HG02571 (cell line): Measurements from ENCODE around the gene THSD8.

Source experiments
- ATAC-seq: cut with Tn5 transposase; IDR thresholded peaks from one replicate; pipeline ENCODE4 v1.9.1; 2021; ENCODE audit warnings: mild to moderate bottlenecking, moderate library complexity; ENCODE audit not compliant: unreplicated experiment

The THSD8 gene

DNA sequence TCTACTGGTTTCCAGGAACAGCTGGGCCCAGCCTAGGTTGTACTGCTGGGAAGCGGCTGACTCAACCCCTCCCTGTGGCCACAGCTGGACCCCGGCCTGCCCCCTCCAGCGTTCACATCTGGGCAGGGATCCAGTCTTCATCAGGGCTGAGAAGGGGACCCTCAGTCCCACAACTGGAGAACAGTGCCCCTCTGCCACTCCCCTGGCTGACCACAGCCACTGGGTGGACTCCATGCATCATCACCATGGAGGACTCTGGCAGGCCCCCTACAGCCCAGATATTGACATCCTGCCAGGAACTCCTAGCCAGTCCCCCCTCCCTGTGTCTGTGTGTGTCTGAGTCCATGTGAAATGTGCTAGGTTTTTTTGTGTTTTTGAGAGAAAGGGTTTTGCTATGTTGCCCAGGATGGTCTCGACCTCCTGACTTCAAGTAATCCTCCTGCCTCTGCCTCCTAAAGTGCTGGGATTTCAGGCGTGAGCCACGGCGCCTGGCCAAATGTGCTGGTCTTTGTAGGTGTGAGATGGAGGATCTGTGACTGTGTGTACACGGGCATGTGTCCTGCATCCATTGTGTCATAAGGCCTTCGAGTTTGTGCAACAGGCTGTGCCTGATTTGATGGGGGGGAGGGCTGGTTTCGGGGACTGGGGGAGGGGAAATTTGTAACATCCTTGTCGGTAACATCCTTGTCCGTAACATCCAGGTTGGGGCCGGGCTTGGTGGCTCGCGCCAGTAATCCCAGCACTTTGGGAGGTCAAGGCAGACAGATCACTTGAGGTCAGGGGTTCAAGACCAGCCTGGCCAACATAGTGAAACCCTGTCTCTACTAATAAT lies 22.5 kb upstream of the THSD8 start:
- no peak for ATAC-seq

DNA sequence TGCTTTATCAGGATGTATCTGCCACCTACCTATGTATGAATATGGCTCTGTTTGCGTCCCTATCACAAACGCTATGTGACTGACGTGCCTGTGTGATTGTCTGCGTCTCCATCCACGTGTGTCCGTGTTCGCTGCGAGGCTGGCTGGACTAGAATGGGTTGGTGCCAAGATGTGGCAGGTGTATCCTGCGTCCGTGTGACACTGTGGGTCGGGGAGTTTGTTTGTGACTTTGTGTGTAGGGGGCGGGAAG lies 19.8 kb upstream of the THSD8 start:
- ATAC-seq, result no peak

DNA sequence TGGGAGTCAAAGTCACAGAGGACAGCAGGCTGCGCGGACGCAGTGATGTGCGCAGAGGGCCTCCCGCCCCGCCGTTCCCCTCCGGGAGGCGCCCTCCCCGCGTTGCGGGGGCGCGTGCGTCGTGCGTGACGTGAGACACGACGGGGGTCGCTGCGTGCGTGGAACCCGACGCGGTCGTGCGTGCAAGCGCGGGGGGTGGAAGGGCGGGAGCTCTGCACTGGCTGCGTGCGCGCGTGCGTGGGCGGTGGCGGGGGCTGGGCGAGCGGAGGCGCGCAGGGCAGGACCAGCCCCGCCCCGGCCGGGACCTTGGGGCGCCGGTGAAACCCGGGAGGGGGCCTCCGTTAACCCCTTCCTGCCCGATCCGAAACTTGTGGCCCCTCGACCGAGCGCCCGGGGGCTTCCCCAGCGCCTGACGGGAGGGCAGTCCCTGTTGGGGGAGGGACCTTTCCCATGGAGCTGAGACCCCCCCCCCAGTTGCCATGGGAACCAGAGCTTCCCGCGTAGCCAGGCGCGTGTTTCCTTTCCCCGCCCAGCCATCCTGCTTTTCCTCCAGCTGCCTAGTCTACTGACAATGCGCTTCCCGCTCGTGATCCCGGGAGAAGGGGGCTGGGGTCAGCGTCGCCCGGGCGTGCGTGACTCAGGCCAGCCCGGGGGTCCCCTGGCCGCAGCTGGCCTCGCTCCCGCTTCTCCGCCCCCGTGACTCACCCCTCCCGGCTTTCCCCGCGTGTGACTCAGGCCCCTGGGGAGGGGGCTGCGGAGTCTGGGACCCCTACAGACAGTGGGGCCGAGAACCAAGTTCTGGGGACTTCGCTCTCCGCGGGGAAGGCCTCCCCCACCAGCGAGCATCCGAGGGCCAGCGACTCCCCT lies 19.2 kb upstream of the THSD8 start:
- peak; percentile 33 for ATAC-seq

DNA sequence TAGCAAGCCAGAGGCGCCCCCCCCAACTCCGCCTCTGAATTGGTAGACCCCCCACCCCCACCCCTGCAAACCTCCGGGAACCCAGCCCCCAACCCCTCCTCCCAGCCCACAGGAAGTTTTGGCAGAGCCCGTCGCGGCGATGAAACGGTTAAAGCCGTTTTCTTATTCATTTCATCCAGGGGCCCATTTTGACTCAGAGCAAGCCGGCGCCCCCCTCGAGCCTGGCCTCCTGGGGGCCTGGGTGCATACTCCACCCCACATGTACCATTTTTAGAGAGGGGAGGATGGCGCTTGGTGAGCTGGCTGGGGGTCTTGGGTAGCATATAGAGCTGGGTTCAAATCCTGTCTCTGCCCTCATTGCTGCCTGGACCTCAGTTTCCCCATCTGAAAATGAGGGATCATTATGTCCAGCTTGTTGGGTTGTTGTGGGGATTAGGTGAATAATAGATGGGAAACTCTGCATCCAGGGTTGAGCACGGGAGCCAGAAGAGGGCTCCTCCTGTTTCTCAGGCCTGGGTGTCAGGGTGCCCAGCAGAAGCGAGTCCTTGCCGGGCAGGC lies 18.5 kb upstream of the THSD8 start:
- no peak for ATAC-seq

DNA sequence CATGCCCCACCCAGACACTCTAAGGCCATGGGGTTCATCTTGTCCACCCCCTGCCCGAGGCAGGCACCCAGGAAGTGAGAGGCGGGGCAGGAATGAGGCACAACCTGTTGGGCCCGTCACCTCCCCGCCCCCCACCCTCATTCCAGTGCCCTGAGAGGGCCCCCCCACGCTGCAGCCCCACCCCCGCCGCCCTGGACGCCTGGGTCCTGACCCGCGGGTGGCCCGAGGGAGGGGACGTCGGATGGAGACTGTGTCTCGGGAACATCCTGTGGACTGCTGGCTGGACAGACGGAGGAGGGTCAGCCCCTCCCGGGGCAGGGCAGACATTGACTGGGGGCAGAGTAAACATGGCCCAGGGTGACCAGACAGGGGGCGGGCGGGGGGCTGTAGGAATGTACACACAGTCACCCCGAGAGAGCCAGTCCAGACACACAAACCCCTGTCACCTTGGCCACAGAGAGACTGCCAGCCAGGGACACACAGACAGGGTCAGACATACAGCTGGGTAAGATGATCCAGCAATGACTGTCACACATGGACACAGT lies 17.9 kb upstream of the THSD8 start:
- ATAC-seq, result no peak

DNA sequence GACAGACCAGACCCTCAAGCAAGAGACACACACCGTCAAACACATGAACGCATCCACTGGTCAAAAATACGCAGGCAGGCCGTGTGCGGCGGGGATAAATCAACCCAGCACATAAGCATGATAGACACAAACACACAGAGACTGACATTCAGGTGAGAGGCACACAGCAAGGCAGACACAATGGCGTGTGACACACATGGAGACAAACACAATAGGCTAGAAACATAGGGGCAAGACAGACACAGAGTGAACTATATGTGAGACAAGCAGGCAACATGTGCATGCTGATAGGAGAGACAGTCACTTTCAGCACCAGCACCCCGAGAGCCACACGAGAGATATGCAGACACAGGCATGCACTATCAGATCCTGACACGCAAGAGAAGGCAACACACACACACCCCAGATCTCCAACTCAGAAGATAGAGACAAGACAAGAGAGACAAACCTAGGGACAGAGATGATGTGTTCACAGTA lies 17.4 kb upstream of the THSD8 start:
- no peak for ATAC-seq

DNA sequence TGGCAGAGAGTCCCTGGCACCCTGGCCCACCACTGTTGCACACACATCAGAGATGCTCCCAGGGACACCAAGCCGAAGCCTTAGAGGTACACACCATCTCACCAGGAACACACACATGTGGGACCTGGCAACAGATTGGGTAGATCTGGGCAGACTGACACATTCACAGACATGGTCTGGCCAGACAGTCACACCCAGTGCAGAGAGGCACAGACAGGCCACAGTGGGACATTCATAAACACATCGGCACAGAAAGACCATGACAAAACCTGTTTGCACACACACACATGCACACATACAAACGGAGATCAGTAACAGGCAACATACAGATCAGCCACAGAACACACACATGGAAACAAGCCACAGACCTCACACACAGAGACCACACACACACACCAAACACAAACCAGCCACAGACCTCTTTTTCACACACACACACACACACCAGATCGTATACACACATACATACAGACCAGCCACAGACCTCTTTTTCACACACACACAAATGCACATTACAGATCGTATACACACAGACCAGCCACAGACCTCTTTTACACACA lies 16.9 kb upstream of the THSD8 start:
- ATAC-seq, result no peak

DNA sequence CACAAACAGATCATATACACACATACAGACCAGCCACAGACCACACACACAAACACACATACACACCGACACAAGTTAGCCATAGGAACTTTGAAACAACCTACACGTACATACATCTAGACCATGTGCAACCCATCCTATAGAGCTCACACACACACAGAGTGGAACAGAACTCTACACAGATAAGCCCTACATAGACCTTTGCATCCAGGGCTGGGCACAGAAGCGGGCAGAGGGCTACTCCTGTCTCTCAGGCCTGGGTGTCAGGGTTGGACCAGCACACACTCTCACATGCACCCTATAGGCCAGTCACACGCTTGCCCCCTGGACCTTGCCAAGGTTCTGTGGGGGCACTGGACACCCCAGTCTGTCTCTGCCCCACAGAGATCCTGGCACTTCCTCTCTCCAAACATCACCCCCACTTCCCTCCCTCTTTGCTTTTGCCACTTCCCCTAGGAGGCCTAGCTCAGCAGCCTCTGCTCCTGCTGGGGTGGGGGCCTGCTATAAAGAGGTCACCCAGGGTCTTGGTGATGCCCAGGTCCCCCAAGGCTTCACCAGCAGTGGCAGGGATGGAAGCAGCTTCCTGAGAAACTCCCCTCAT lies 16.3 kb upstream of the THSD8 start:
- no peak for ATAC-seq

DNA sequence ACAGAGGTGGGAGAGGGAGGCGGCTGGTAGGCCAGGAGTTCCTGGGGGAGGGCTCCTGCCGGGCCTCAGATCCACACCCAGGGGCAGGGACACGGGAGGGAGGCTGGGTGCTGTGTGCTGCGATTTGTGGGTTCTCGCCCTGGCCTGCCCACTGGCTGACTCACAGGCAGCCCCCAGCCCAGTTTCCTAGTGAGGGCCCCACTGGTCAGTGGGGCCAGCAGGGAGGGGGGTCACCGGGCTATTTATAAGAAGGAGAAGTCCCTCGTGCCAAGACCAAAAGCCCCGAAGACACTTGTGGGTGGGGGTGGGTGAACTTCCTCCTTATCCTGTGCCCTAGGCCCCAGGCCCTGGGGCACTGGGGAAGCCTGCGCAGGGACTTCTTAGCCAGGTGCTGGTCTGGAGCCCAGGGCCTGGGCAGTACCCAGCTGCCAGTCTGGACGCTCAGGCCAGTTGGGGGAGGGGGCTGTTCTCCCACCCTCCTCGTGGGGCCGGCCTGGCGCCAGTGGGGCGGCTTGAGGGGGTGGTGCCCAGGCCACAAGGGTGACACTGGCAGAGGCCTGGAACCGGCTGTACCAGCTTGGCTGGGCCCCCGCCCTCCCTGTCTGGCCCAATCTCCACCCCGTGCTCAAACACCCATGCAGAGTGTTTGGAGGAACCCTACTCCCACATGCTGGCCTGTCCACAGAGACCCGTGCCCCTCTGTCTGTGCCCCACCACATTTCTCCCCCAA lies 15.6 kb upstream of the THSD8 start:
- no peak for ATAC-seq

DNA sequence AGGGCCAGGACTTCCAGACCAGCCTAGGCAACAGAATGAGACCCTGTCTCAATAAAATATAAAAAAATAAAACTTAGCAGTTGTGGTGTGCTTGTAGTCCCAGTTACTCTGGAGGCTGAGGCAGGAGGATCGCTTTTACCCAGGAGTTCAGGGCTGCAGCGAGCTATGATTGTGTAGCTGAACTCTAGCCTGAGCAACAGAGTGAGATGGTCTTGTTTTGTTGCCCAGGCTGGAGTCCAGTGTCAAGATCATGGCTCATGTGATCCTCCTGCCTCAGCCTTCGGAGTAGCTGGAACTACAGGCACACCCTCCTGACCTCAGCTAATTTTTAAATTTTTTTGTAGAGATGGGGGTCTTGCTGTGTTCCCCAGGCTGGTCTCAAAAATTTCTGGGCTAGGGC lies 14.9 kb upstream of the THSD8 start:
- no peak for ATAC-seq

DNA sequence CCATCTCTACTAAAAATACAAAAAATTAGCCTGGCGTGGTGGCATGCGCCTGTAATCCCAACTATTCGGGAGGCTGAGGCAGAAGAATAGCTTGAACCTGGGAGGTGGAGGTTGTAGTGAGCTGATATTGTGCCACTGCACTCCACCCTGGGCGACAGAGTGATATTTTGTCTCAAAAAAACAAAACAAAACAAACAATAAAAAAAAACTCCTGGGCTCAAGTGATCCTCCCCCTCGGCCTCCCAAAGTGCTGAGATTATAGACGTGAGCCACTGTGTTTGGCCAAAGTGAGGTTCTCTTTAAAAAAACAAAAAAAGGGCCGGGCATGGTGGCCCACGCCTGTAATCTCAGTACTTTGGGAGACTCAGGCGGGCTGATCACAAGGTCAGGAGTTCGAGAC lies 14.4 kb upstream of the THSD8 start:
- ATAC-seq, result no peak

DNA sequence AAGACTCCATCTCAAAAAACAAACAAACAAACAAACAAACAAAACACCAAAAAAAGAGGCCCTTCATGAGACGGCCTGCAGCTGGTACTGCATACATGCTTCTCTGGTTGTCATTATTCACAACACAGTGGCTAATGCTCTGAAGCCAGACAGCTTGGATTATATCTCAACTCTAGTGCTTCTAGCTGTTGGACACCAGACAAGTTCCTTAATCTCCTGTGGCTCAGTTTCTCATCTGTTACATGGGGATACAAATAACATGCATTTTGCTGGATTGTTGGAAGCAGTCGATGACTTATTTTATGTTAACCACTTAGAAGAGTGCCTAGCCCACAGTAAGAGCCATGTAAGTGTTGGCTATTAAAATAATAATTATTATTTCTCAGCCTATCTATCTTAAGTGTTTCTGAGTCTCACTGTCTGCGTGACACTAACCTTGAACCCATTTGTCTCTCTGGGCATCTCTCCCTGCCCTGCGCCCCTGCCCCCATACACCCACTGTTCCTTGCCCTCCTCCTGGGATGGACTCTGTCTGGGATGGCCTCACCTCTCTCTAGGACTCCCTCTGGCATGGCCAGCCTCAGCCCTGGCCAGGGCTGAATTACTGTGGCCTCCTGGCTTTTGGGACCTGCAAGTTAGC lies 13.7 kb upstream of the THSD8 start:
- ATAC-seq, result no peak

DNA sequence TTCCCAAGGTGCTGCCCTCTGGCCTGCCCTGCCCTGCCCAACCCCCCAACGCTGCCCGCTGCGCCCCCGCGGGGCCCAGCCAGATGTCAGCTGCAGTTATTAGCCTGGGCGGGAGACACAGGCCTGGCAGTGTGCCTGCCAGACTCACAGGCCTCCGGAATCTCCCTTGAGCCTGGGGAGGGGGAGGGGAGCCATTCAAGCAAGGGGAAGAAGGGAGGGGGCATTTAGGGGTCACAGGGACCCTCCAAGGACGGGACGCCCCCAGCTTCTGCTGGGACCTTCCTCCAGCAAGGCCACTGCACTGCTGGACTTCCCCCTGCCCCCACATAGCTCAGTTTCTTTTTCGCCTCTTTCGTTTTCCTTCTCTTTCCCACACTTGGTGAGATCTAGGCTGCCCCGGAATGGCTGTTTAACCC lies 13.2 kb upstream of the THSD8 start:
- ATAC-seq, result no peak

DNA sequence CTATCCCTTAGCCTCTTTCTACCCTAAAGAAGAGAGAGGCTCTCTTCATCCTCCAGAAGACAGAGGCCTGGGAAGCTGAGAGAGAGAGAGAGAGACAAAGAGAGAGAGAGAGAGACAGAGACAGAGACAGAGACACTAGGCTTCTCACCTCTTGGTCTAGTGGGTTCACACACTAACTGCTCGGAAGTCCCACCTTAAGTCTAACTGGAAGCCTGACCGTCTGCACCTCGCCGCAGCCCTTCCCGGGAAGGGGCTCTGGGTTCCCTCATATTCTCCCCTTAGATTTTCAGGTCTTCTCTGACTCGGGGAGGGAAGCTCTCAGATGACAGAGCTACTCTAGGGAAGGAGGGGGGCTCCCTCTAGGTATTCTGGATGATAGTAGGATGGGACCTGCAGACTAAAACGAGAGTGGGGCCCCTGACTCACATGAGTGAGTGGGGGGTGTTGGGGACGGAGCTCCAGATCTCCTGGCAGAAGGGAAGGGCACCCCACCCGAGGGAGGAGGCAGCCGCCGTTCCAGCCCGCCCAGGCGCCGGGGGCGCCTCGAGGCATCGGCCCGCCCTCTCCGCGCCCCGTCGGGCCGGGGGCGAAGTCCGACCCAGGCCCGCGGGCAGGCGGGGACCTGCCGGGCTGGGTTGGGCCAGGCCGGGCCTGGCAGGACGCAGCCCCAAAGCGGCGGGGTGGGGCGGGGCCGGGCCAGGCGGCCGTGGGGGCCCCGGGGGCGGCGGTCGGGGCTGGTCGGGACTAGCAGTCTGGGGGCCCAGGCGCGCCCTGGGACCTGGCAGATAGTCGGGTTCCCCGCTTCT lies 12.6 kb upstream of the THSD8 start:
- no peak for ATAC-seq

DNA sequence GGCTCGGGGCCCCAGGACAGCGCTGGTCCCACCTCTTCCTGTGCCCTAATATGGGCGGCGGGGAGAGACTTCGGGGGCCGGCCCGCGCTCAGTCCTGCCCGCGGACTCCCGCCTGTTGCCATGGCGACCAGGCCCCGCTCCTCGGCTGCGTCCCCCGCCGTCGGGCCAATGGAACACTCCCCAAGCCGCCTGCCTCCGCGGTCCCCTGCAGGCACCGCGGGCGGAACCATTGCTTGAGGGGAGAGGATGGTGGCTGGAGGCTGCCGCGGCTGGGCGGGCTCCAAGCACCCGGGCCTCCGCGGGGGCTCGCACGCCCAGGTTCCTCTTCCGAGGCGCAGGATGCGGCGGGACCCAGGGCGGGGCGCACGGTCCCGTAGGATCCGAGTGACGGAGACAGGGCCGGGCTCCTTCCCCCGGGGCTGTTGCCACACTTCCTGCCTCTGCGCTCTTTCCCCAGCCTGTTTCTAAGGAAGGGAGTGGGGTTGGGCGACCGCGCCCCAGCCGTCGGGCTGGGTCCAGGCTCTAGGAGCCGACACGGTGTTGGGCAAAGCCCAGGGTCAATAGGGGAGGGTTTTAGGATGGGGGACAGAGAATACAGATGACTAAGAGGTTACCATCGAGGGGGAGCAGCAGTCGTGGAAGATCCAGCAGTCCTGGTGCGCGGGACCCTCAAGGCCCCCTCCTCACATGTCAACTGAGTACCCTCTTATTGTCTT lies 11.8 kb upstream of the THSD8 start:
- peak; percentile 31 for ATAC-seq

DNA sequence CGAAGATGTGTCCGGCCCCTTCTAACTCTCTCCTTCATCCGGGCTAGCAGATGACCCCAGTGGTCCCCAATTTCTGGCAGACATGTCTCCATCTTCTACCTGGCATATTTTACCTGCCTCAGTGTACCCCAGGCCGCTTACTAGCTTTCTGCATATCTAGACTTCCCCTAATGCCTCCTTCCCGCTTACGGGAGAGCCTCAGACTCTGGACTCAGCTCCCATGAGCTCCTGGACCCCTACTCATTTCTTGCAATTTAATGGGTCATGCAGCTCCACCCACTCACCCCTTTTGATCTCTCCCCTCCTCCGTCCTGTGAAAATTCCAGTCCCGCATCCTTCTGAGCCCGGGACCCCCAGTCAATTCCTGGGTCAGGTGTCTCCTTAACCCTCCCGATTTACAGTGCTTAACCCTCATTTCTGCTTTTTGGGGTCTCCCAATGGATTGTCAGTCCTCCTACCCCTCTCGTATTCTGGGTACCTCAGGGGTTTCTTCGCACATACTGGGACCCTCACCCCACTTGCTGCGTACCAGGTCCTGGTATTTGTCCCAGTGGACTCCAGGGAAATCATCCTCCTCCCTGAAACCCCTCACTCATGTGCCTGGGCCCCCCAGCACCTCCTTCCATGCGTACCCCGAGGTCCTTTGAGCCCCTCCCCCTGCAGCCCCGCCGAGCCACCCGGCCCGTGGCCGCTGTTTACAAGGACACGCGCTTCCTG lies 11.1 kb upstream of the THSD8 start:
- ATAC-seq, result no peak

DNA sequence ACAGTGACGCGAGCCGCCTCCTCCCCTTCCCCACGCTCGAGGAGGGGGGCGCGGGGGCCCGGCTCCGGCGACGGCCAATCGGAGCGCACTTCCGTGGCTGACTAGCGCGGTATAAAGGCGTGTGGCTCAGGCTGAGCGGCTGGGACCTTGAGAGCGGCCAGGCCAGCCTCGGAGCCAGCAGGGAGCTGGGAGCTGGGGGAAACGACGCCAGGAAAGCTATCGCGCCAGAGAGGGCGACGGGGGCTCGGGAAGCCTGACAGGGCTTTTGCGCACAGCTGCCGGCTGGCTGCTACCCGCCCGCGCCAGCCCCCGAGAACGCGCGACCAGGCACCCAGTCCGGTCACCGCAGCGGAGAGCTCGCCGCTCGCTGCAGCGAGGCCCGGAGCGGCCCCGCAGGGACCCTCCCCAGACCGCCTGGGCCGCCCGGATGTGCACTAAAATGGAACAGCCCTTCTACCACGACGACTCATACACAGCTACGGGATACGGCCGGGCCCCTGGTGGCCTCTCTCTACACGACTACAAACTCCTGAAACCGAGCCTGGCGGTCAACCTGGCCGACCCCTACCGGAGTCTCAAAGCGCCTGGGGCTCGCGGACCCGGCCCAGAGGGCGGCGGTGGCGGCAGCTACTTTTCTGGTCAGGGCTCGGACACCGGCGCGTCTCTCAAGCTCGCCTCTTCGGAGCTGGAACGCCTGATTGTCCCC lies 10.4 kb upstream of the THSD8 start, which contains the start of gene JUNB:
Gene JUNB (plus strand): TSS at position 142 of the 706 bp plus-strand sequence. CDS start 286 bp downstream, at position 428.
- peak; percentile 30 for ATAC-seq
